Myocyte (in vitro differentiated cells): ENCODE data around the gene KLHL3. TPM values are rescaled to one million over a fixed set of nuclear protein-coding genes. Genes with fewer than 3 reads are reported as not detected.

ENCODE experiments used
- DNase-seq: peaks from one replicate; pipeline ENCODE4 v3.0.0-alpha.2; 2012; ENCODE audit warnings: low read depth
- total RNA-seq: library from RNA; depleted of rRNA; stranded (reverse); fragments of >200 nt; gene quantifications from 2 replicates; pipeline ENCODE4 v1.2.3, GENCODE V29; 2014

KLHL3 gene
- total RNA-seq, 1 donor from 2014 or later: 1.2 TPM

DNA sequence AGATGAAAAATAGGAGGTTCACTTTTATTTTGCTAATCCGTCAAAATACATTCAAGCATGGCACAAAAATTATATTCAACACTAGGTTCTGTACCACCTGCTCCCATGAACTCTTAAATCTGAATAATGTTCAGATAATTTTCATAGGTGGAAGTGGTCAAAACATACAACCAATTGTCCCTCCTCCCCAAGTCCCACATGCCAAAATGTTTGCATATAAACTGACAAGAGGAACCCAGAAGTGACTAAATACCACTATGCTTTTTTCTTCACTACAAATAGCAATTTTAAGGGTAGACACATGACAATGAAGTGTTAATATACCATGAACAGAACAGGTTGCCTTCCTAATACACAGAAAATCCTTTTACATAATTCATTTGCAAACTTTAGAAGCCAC is 14.5 kb upstream of the KLHL3 start:
- DNase-seq: no peak

DNA sequence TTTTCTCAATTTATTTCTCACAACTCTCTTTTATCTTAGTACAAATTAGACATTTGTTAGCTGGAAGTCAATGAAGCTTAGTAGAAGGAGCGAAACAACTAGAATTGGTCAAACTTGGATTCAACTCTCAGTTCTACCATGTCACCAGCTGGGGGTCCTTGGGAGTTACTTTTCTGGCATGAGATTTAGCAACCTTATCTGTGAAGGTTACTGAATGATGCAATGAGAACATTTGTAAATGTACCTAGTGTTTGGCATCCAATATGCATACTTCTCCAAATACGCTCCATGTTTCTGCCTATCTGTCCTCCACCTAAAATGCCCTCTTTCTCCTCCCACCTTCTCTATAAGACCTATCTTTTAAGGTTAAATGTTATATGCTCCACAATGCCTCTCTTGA is 12.0 kb upstream of the KLHL3 start:
- DNase-seq: no peak

DNA sequence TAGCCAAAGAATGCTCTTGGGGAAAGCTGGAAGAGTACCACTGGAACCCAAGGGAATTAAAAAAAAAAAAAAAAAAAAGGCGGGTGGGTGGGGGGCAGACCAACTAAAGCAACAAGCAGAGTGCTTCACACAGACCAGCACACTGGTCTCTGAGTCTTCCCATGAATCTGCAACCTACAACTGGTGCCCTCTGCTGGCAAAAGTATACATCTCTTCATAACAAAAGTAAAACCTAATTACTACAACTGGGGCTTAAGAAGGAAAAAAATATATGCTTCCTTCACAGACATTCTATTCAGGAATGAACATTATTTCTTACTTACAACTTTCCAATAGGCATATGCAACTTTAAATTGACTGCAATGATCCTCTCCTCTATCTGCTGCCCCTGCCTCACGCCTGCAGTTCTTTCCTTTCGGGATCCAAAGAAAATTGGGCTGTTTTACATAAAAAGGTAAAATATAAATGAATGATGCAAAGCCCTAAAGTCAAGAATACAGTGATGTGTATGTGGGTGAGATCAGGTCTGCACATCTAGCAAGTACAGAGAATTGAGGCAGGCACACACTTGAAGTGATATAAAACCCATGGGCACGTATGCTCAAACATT is 7.2 kb upstream of the KLHL3 start:
- DNase-seq: peak; percentile 85

DNA sequence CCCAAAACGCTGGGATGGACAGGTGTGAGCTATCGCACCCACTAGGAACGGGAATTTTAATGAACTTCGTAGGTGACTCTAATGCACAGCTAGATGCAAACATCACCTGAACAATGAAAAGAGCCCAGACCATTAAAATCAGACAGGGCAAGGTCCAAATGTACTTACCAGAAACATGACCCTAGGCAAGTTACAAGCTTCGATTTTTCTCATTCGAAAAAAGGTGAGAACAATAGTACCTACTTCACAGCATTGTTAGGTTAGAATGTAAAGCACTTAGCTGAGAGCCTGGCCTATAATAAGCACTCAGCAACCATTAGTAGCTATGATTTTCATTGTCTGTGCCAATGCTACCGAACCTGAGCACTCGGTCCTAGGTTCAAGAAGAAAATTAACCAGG is 5.8 kb upstream of the KLHL3 start:
- DNase-seq: no peak

DNA sequence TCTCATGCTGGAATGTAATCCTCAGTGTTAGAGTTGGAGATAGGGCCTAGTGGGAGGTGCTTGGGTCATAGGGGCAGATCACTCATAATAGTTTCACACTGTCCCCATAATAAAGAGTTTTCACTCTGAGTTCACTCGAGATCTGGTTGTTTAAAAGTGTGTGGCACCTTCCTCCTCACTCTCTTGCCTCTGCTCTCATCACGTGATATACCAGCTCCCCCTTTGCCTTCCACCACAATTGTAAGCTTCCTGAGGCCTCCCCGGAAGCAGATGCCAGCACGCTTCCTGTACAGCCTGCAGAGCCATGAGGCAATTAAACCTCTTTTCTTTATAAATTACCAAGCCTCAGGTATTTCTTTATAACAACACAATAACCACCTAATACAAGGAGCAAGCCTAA is 3.8 kb upstream of the KLHL3 start:
- DNase-seq: no peak

DNA sequence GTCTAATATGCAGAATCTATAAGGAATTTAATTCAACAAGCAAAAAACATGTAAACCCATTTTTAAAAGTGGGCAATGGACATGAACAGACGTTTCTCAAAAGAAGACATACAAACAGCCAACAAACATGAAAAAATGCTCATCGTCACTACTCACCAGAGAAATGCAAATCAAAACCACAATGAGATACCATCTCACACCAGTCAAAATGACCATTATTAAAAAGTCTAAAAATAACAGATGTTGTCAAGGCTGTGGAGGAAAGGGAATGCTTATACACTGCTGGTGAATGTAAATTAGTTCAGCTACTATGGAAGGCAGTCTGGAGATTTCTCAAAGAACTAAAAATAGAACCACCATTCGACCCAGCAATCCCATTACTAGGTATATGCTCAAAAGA is 3.1 kb upstream of the KLHL3 start:
- no peak for DNase-seq

DNA sequence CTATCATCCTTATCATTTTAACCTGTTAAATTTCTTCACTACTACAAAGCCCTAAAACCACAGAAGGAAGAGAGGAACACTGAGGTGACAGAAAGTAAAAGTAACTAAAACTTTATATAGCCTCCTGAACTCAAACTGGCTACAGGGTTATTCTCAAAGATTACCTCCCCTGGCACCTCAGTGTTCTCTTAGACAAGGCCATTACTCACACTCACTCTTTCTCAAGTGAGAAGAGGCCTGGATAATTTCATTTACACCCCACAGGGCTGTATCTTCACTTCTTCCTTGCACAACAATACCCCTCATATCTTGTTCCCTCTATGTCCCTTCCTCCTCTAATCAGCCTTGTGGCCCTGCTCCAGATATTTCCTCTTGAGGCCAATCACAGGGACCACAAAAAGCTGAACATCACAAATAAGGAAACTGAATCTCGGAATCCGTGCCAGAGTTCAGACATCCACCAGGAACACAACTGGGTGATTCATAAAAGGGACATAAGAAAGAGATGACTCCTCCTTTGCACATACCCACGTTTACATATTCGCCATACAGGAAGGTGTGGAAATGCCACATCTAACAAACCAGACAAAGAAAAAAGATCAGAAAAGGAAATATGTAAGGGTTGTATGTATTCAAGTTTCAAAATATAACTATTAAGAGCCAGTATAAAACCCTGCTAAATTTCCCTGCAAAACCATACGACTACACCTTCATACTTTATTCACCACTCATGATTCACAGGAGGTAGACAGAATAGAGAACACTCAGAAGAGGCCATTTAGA is 1.7 kb upstream of the KLHL3 start:
- DNase-seq: no peak

DNA sequence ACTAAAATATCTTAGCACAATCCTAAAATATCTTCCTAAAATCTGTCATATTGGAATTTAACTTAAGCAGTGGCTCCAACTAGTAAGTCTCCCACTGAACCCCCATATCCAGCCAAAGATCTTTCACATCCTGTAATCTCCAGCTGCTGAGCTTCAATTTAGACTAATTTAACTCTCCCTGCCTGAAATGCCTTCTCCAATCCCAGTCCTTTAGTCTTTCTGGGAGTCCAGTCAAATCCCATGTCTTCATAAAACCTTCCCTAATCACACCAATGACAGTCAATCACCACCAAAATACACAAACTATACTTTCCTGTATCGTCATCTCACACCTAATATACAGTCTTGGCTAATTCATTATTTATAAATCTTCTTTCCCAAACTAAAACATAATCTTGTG is 607 bp upstream of the KLHL3 start:
- no peak for DNase-seq

DNA sequence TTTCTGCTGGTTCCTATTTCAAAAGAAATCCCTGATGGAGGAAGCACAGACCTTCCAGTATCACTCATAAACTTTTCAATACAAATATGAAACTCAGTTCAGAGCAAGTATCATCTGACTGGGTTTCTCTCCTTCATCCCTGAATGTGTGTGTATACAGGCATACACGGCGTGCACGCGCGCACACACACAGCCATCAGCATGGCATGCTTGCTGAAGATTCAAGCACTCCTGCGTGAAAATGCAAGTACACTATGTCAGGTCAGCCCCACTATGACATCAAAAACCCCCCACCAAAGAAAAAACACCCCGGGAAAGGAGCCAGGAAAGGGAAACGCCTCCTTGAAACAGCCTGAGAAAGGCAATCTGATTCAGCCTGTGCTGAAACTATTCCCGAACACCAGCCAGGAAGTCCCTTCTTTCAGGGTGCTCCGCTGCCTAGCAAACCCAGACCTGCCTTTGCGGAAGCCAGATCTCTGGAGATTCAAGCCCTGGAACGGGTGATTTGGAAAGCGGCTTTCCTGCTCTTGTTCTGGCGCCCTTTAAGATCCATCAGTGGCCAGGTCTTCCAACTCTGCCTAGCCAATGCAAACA is 831 bp downstream of the KLHL3 start:
- no peak for DNase-seq

DNA sequence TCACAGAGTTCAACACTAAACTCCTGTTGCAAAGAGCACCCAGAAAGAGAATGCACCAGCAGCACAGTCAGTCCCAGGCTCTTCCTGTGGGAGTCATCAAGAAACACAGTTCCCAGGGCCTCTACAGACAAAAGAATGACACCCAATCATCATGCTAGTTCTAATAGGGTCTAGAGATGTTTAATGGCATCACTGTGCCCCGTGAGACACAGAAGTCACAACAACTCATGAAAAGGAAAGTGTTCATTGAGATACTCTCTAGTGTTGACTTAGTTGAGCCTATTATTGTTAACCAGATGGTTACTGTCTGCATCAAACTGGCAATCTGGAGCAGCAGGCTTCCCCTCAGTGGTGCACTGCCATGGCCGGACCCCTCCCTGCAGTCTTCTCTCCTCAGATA is 1.6 kb downstream of the KLHL3 start:
- DNase-seq: no peak

DNA sequence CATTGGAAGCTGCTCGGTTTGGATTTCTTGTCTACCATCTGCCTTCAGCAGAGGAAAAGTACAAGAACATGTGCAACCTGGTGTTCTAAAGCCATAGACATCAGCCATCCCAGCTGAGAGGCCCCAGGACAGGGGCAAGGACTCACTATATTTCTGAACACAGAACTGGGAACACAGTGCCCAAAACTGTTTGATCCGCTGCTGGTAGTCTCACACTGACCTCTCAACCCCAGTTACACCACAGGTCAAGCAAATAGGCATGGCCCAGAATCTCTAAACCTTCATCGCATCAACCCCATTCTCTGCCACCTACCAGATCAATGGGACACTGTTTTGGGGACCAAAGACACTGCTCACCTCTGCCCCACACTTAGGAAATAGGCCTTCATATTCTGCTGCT is 2.0 kb downstream of the KLHL3 start:
- DNase-seq: no peak

DNA sequence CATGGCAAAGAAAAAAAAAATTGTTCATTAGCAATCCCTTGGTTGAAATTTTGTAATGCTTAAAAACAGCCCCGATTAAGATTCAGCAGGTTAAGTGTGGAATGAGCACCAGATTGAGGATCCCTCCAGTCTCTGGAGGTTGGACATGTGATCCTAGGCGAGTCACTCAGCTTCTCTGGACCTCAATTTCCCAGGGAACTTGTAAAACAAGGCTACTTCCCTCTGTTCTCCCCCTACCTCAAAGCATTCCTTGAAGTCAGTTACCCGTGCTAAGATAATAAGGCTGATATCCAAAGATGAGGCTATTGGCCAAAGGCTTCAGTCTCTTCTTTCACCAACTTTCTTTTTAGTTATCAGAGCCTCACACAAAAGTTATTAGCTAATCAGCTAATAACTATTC is 2.9 kb downstream of the KLHL3 start:
- DNase-seq: no peak

DNA sequence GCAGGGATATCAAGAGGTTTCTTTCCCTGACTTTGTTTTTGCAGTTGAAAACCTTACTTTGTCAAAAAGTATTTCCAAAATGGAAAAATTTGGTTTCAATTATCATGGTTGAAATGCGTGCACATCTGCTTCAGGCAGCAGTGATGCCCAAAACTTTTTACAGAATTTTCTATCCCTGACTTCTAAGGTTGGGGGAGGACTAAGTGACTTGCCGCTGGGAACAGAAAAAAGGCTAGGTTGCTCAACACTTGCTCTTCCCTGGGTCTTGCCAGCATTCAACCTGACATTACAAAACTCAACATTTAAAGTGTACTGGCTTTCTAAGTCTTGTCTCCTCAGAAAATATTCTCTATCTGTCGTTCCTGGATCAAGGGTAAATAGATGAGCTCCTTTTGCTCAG is 4.7 kb downstream of the KLHL3 start:
- no peak for DNase-seq

DNA sequence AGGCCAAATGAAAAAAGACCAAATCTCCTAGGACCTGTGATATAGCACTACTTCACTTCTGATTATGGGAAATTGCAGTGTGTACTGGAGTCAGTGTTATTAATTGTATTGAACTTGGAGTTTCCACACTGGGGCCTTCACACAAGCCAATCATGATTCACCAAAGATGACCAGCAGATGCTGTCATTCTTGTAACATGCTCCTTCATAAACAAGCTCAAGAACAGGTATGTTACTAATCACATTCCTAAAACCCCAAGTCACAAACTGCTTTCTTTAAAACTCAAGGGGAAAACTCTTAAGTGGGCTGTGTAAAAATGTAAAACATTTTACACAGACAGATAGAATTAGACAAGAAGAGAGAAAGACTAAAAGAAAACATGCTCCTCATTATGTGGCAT is 5.6 kb downstream of the KLHL3 start:
- DNase-seq: no peak

DNA sequence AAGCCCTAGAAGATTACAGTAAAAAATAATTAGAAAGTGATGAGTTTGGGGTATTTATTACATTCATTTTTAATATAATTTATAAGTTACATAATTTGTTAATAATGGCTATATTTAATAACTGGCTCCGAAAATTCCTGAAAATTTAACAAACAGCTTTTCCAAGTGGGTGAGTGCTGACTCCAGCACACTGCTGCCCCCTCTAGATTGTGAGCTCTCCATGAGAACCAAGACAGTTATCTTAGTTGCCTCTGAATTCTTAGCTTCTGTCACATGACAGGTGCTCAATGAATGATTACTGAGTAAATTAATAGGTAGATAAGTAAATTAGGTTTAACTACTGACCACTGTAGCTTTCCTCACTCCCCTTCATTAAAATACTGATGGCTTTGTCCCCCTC is 7.8 kb downstream of the KLHL3 start:
- no peak for DNase-seq

DNA sequence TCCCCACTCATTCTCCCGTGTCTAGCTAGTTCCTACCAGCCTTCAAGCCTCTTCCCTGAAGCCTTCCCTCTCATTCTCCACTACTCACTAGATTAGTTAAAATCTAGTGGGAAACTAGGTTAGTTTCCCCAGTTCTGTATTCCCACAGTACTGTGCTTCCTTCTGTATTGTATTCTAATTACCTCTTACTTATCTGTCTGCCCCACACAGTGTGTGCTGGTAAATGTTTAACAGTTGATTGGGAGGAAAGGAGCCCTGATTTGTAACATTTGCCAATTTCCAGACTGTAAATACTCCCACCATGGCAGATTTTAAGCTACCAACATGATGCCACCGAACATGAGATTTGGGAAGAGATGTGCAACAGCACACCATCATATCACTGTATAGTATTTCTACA is 8.3 kb downstream of the KLHL3 start:
- DNase-seq: no peak

DNA sequence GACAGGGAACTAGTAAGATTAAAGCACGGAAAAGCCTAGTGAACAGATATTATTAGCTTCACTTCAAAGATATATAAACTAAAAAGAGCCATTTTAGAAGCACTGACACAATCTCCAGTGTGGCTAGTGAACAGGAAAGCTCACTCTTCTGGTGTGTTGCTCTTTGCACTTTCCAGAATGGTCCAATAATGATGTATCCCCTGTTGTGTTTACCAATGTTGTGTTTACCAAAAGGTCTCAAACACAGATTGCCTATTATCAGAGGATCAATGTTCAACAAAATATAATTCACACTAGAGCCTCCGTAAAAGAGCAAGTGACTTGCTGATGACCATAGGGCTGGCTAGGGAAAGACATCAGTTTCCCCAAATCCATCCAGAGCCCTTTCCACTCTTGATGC is 11.6 kb downstream of the KLHL3 start:
- no peak for DNase-seq

DNA sequence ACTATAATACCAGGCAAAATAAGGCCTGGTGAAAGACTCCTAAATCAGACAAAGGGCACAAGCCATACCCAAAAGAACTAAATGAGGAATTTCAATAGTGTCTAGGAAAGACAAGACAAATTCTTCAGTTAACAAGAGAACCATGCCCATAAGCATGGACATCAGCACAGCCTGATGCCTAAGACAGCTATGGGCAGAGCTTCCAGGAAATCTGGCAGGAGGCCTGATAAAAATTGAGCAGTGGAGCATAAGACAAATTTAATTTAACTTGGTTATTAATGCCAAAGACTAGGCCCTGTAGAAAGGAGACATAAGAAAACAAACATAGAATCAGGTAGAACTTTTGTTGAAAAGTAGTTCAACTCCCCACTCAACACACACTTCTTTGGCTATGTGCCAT is 17.3 kb downstream of the KLHL3 start:
- no peak for DNase-seq

DNA sequence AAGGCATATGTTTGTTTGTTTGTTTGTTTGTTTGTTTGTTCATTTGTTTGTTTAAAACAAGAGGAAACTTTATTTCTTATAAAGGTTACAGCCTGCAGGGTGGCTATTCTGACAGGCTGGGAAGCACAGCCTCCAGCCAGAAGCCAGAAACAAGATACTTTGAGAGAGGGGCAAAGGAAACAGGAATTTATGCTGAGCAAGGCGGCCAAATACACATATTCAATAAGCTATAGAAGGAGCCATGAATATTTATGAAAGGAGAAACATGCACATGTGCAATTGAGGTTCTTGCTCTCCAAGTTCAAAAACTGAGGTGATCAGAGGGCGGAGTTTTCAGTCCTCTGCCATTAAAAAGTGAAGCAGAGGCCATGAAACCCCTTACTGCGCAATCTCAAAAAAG is 19.6 kb downstream of the KLHL3 start:
- DNase-seq: no peak

DNA sequence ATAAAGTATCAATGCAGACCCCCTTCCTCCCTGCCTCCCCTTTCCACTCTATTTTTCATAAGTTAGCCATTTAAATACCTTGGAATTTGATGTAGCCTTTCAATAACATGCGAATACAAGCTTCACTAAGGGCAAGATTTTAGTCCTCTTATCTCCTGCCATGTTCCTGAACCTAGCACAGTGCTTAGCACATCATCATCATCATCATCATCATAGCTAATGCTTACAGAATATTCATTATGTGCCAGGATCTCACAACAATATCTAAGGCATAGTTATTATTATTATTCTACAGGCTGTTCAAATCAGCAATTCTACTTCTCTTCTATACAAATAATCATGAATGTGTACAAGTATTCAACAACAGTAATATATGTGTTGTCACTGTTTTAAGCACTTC is 20.4 kb downstream of the KLHL3 start:
- DNase-seq: no peak

DNA sequence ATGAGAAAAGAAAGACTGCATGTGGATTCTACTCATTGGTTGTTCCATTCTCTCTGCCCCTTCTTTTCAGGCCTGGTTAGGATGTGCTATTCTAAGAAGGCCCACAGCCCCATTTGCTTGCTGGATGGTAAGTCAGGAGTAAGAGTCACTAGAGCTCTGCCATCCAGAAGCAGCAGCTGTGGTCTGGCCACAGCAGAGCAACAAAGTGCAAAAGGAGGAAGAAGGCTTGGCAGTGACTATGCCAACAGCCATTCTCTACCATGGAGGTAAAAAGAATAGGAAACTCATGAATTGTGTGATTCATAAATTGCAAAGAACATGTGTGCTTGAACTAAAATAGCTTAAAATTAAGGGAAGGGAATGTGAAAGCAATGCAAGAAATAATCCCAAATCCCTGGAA is 20.9 kb downstream of the KLHL3 start:
- peak; percentile 52 for DNase-seq

DNA sequence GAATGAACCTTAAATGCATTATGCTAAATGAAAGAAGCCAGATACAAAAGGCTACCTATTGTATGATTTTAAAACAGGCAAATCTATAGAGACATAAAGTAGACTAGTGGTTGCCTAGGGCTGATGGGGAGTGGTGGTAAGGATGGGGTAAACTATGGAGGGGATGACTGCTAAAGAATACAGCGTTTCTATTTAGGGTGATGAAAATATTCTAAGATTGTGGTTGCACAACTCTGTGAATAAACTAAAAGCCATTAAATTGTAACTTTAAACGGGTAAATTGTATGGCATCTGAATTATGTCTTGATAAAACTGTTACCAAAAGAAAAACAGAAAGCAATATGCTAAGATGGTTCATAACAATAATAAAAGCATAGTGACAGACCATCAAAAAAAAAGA is 21.4 kb downstream of the KLHL3 start:
- no peak for DNase-seq

DNA sequence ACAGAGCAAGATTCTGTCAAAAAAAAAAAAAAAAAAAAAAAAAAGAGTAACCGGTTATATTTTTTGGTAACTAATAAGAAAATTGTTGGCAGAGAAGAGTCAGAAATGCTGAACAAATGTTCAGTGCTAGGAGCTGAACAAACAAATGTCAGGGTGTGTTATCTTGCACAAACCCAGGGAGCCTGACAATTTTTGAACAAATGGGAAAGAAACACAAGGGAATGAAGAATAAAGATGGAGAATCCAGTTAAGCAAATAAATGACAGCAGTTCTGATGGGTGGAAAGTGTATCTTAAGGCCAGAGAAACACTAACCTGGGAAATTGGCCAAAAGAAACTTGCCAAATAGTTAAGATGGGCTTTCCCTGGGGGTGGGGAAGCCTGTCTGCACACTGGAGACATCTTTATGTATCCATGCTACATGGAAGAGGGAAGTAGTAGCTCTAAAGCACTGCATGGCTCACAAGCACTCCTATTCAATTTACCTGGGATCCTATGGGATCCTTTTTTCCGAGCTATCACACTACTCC is 23.7 kb downstream of the KLHL3 start:
- no peak for DNase-seq
